ENCODE data around the gene DCXR. TPM values are rescaled to one million over a fixed set of nuclear protein-coding genes. Genes with fewer than 3 reads are reported as not detected.
A peak's percentile ranks its signal among the peaks of the same experiment; 100 is the strongest.

The DCXR gene
- total RNA-seq (2014; rRNA removed) (135 and 142 TPM in 2 replicates), Bru-seq, nascent RNA (percentile 75 among the genes with signal in this experiment), BruChase-seq, experiment 1, labeled RNA remaining after a 6-hour chase (percentile 76 among the genes with signal in this experiment), BruChase-seq, experiment 2, labeled RNA remaining after a 2-hour chase (percentile 71 among the genes with signal in this experiment)
- long read RNA-seq, transcript DCXR-201 (8 exons, 887 nt) = major isoform, 26 of 110 reads
- long read RNA-seq, partial matches to known transcripts = 38 of 110 reads
- long read RNA-seq, other reads (novel, unspliced or antisense) = 36 of 110 reads

- no peak for TF ChIP-seq EZH2 (IDR thresholded peaks at IDR 0.05; ENCODE audit: low read length, unreplicated experiment)
- TF ChIP-seq, protein P1, sequence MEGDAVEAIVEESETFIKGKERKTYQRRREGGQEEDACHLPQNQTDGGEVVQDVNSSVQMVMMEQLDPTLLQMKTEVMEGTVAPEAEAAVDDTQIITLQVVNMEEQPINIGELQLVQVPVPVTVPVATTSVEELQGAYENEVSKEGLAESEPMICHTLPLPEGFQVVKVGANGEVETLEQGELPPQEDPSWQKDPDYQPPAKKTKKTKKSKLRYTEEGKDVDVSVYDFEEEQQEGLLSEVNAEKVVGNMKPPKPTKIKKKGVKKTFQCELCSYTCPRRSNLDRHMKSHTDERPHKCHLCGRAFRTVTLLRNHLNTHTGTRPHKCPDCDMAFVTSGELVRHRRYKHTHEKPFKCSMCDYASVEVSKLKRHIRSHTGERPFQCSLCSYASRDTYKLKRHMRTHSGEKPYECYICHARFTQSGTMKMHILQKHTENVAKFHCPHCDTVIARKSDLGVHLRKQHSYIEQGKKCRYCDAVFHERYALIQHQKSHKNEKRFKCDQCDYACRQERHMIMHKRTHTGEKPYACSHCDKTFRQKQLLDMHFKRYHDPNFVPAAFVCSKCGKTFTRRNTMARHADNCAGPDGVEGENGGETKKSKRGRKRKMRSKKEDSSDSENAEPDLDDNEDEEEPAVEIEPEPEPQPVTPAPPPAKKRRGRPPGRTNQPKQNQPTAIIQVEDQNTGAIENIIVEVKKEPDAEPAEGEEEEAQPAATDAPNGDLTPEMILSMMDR (conservative IDR thresholded peaks at IDR 0.05; ENCODE audit: low read depth, low read length) = peak; percentile 73
- intact Hi-C loops (cut with micrococcal nuclease) = loop anchor here (5.0 kb wide), 1 partner anchor 60 kb away; the partner anchor contains the start of gene FASN
Observed at GRCh38 chr17:82037092-82037888, at the start of gene DCXR. Gene DCXR, minus strand, starts transcription at chr17:82037697. Its CDS starts 15 bp downstream, at chr17:82037682.

GRCh38 chr17:82085931-82086764 is 48.7 kb upstream of the DCXR start:
- Histone ChIP-seq H3K27ac (ENCODE audit: low read length) (no peak overlapping the region), H3K9me3 (ENCODE audit: low read length) (no peaks in the 10 kb centered on the region), H2AFZ (ENCODE audit: low read length) (no peak overlapping the region), H3K9me2 (replicated peaks; ENCODE audit: low read length) (no peaks in the 10 kb centered on the region), H4K20me1 (ENCODE audit: low read length) (peaks cover 6% of the 10 kb centered on the region; the same call in 1 of the 2 replicates), H3K4me2 (ENCODE audit: low read length) (no peak overlapping the region), H3F3A (ENCODE audit: low read length, unreplicated experiment) (no peaks in the 10 kb centered on the region), H3K36me3 (ENCODE audit: low read depth, low read length) (peaks cover 79% of the 10 kb centered on the region), H3K4me1 (ENCODE audit: insufficient read depth, low read length) (no peaks in the 10 kb centered on the region), H3K27me3 (ENCODE audit: low read length) (no peaks in the 10 kb centered on the region), H3K9ac (ENCODE audit: low read length) (no peak overlapping the region), H3K79me2 (ENCODE audit: low read length) (no peaks in the 10 kb centered on the region), H3K4me3 (ENCODE audit: low read length) (no peak overlapping the region)
- TF ChIP-seq EZH2 (IDR thresholded peaks at IDR 0.05; ENCODE audit: low read length, unreplicated experiment) (no peak), EZH2phosphoT487 (IDR thresholded peaks at IDR 0.05; ENCODE audit: borderline replicate concordance, low read length) (no peak)
- TF ChIP-seq, protein P1 (conservative IDR thresholded peaks at IDR 0.05; ENCODE audit: low read depth, low read length) = no peak
- POLR2A ChIA-PET (ENCODE audit: unreplicated experiment) = no interaction called here
- intact Hi-C loops (cut with micrococcal nuclease) = no loop called here
- DNase-seq (no peak), ATAC-seq (no peak)
- CTCF ChIA-PET = no interaction called here
- no TSS peak for BruUV-seq (replicated peaks)

More at GRCh38 chr17:82037092-82037888, at the start of gene DCXR:
- Histone ChIP-seq H3K4me3 (ENCODE audit: low read length) (peak within 1 kb of the TSS; percentile 86), H3K4me2 (ENCODE audit: low read length) (peak within 1 kb of the TSS; percentile 93), H3K9ac (ENCODE audit: low read length) (peak within 1 kb of the TSS; percentile 75), H2AFZ (ENCODE audit: low read length) (peak within 1 kb of the TSS; percentile 96), H3K9me2 (replicated peaks; ENCODE audit: low read length) (no peaks in the 10 kb centered on the region), H3K9me3 (ENCODE audit: low read length) (no peaks in the 10 kb centered on the region), H3K27me3 (ENCODE audit: low read length) (no peaks in the 10 kb centered on the region), H4K20me1 (ENCODE audit: low read length) (peaks cover 8% of the 10 kb centered on the region; the same call in 1 of the 2 replicates), H3K4me1 (ENCODE audit: insufficient read depth, low read length) (peaks cover 22% of the 10 kb centered on the region), H3K36me3 (ENCODE audit: low read depth, low read length) (no peaks in the 10 kb centered on the region), H3F3A (ENCODE audit: low read length, unreplicated experiment) (no peaks in the 10 kb centered on the region), H3K79me2 (ENCODE audit: low read length) (peaks cover 17% of the 10 kb centered on the region), H3K27ac (ENCODE audit: low read length) (peak within 1 kb of the TSS; percentile 46)
- DNase-seq (peak; percentile 95), ATAC-seq (peak; percentile 92)
- ChIA-PET POLR2A (ENCODE audit: unreplicated experiment) (interaction anchor here (0.6 to 1.0 kb wide), 9 partner anchors 15 to 152 kb away, joined by 3 to 5 read pairs (median 4); partner anchors contain the start of genes FASN and MAFG), CTCF (interaction anchor here (0.6 to 1.1 kb wide), 6 partner anchors 8 to 204 kb away, joined by 3 to 10 read pairs (median 3); partner anchors contain the start of genes CENPX, DUS1L and LRRC45)
- no TSS peak for BruUV-seq (replicated peaks)

Measured in PC-3 (cell line).